HL-60/S4 (cell line): ENCODE measurements around the gene ZNF439.
"Not testable (repeated sequence)": the region's sequence is repeated elsewhere in the genome, so short reads cannot be mapped to it uniquely, and the experiment has no call there.

Experiments used
- in situ Hi-C: fragments of 300-500 bp; cut with MboI; formaldehyde crosslinking; loops from 2 replicates; pipeline ENCODE4 v1.14.3; 2022; ENCODE audit warnings: low sequenced_read_pairs

ZNF439 gene

DNA sequence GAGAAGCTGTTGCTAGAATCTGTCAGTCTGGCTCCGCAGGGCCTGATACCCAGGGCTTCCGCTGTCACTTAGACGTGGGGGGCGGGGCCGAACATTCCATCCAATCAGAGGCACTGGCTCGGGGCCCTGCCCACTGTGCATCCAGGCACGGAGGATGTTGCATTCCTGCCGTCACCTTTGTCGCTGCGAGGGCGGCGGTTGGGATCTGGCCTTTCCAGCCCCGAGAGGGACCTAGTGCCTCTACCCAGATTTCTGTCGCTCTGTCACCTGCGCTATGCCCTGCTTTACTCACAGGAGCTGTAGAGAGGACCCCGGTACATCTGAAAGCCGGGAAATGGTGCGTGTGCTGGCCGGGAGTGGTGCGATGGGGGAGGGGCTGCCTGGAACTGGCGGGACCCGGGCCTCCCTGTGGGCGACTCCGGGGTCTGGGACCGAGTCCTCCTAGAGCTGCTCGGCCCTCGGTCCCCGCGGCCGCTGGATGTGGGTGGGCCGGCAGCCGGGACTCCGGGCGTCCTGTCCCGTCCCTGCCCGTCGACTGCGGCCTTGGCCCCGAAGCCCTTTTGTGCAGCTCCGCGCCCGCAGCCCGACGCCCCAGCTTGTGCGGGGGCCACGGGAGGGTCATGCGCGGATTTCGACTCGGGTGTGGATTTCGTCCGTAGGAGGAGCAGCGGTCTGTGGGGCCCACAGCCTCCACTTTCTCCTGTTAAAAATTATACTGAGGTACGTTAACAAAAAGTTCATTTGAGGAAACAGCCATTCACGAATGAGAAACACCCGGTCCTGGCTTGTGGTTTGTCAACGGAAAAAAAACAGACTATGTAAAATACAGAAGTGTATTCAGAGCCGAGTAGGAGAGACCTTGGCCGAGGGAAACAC, at the start of gene ZNF439:
Gene ZNF439, plus strand, starts transcription at position 133 of the 876 bp plus-strand sequence. Its CDS starts 142 bp downstream, at position 275.
- in situ Hi-C loops, result no loop called here

DNA sequence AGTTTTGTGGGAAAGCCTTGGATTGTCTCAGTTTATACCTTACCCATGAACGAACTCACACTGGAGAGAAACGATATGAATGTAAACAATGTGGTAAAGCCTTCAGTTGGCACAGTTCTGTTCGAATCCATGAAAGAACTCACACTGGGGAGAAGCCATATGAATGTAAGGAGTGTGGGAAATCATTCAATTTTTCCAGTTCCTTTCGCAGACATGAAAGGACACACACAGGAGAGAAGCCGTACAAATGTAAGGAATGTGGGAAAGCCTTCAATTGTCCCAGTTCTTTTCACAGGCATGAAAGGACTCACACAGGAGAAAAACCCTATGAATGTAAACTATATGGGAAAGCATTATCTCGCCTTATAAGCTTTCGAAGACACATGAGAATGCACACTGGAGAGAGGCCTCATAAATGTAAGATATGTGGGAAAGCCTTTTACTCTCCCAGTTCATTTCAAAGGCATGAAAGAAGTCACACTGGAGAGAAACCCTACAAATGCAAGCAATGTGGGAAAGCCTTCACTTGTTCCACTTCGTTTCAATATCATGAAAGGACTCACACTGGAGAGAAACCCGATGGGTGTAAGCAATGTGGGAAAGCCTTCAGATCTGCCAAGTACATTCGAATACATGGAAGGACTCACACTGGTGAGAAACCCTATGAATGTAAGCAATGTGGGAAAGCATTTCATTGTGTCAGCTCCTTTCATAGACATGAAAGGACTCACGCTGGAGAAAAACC, 42.0 kb upstream of the ZNF439 start:
- in situ Hi-C loops, result no loop called here

DNA sequence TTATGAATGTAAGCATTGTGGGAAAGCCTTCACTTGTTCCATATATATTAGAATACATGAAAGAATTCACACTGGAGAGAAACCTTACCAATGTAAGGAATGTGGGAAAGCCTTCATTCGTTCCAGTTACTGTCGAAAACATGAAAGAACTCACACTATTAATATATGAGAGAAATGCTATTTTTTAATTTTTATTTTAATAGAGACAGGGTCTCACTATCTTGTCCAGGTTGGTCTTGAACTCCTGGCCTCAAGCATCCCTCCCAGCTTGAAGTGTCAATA, 41.5 kb upstream of the ZNF439 start:
- in situ Hi-C loops, result no loop called here

DNA sequence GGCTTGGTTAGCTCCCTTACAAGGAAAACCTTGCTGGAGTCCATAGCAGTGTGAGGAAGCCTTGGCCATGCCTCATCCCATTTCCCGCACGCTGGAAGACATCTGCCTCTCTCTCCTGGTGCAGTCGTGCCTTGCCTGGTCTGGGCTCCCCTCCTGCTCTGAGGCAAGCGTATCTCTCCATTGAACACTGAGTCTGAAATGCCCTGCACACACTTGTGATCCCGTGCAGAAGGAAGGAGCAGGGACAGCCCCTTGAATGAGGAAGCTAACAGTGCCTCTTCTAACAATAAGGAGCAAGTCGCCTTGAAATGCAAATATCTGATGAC, 34.9 kb upstream of the ZNF439 start:
- in situ Hi-C loops, result no loop called here

DNA sequence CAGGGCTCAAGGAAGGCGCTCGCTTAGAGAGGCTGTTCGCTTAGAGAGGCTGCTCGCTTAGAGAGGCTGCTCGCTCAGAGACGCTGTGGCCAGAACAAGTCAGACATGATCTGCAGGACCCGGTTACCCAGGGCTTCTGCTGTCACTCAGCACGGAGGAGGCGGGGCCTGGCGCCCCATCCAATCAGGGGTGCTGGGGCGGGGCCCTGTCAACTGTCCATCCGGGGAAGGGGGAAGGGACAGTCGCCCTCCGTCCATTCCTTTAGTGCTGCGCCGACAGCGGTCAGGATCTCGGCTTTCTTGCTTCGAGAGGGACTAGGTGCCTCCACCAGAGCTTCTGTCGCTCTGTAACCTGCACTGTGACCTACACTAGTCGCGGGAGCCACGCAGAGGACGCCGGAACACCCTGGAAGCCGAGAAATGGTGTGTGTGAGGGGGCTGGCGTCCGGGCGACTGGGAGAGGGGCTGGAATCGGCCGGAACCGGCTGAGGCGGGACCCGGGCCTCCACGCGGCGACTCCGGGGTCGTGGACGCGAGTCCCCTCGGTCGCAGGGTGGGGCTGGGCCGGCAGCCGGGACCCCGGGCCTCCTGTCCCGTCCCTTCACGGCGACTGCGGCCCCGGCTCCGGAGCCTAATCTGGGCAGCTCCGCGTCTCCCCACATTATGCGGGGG, 34.4 kb upstream of the ZNF439 start, which contains the start of gene ZNF440:
Gene ZNF440, plus strand, starts transcription at position 245 of the 671 bp plus-strand sequence. Its CDS starts 175 bp downstream, at position 420.
- in situ Hi-C loops, result no loop called here

DNA sequence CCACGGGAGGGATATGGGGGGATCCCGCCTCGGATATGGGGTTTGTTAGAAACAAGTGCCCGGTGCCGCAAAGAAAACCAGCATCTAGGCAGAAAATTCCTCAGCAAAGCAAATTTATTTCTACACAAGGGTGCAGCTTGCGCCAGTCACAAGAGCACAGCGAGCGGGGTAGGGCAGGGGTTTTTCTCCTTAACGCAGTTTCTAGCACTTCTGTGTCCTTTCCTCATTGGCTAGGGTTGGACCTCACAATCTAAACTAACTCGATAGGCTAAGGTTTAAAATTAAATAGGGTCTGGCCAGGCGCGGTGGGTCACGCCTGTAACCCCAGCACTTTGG, 33.9 kb upstream of the ZNF439 start:
- in situ Hi-C loops, result no loop called here

DNA sequence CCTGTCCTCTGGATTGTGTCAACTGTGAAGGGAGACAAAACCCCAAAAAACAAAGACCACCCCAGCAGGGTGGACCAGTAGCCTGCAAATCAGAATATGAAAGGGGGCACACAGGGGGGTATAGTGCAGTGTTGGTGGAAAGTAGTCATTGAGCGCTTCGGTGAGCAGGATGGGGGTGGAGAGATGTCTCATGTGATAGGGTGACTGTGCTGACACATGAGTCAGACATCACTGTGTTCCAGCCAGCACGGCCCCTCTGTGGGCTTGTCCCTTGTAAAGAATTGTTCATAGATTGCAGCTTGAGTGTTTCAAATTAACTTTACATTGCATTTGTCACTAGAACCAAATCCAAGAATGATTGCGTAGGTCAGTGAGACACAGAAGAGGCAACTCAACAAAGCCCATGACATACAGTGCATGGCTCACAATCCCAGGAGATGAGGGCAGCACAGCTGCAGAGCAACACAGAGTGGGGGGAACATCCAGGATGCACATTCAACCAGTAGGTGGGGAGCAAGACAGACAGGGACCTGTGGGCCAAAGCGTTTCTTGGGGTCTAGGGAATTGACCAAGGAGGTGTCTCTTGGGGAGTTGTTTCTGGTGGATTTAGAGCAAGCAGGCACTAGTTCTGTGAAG, 26.9 kb upstream of the ZNF439 start:
- in situ Hi-C loops, result no loop called here

DNA sequence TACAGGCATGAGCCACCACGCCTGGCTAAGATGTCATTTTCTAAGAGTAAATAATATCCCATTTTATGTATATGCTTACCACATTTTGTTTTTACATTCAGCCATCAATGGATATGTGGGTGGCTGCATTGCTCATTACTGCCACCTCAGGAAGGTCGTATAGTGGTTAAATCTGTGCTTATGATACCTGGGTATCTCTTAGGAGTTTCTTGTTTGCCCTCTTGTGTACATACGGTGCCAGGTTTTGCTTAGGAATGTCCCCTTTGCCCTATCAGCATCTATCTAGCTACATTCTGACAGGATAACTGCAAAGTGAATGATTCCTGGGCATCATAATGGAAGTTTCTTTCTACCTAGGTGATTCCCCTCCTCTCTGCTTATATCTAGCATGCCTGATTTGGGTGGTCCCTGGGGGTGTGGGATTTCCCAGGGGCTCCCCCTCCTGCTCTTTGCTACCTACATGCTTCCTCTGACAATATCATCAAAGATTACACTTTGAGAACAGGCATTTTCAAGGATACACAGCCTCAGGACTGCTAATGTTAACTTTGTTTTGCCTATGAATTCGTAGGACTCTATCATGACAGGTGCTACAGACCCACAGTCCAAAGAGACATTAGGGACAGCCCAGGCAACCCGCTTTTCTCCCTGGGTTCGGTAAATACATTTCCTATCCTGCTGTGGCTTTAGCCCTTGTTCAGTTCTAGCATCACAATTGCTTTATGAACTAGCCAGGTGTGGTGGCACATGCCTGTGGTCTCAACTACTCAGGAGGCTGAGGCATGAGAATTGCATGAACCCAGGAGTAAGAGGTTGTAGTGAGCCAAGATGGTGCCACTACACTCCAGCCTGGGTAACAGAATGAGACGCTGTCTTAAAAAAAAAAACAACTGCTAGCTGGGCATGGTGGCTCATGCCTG, 19.3 kb upstream of the ZNF439 start:
- in situ Hi-C loops, result not testable (repeated sequence)

DNA sequence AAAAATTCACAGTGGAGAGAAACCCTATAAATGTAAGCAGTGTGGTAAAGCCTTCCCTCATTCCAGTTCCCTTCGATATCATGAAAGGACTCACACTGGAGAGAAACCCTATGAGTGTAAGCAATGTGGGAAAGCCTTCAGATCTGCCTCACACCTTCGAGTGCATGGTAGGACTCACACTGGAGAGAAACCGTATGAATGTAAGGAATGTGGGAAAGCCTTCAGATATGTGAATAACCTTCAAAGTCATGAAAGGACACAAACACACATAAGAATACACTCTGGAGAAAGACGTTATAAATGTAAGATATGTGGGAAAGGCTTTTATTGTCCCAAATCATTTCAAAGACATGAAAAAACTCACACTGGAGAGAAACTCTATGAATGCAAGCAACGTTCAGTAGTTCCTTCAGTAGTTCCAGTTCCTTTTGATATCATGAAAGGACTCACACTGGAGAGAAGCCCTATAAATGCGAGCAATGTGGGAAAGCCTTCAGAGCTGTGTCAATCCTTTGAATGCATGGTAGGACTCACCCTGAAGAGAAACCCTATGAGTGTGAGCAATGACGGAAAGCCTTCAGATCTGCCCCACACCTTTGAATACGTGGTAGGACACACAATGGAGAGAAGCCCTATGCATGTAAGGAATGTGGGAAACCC, 16.1 kb upstream of the ZNF439 start:
- in situ Hi-C loops, result no loop called here

DNA sequence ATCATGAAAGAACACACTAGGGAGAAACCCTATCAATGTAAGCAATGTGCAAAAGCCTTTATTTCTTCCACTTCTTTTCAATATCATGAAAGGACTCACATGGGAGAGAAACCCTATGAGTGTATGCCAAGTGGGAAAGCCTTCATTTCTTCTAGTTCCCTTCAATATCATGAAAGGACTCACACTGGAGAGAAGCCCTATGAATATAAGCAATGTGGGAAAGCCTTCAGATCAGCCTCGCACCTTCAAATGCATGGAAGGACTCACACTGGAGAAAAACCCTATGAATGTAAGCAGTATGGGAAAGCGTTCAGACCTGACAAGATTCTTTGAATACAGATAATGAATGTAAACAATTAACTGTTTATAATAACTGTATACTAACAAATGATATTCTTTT, 15.0 kb upstream of the ZNF439 start:
- in situ Hi-C loops, result no loop called here

DNA sequence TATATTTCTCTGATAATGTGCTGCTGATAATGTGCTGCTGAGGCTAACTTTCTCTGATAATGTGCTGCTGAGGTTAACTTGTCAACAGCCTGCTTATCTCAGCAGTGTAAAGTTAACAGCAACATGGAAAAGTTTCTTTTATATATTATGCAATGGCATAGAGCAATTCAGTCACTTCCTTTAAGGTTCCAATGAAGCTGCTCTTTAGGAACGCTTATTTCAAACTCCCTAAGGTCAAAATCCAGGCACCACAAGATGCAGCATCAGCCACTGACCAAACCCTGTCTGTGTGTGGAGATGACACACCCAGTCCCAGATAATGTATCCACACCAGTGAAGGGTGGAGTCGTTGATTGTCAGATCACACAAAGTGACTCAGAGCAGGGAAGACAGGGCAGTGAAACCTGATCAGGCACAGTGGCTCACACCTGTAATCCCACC, 12.9 kb upstream of the ZNF439 start:
- in situ Hi-C loops, result not testable (repeated sequence)

DNA sequence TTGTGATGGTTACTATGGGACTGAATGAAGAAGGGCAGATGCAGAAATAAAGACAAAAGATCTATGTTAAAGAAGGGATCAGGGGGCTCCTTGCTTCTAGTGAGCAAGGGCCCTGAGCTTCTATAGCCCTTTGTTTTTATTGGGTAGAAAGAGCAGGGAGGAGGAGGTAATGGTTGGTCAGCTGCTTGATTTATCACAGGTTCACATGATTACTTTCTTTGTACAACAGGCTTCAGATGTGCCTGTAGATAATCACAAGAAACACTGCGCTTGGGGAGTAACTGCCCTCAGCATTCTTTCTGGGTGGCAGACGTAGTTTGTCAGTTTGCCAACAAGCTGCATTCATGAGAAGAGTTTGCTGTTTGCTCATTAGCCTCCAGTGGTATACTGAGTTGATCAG, 4.8 kb upstream of the ZNF439 start:
- in situ Hi-C loops, result no loop called here

DNA sequence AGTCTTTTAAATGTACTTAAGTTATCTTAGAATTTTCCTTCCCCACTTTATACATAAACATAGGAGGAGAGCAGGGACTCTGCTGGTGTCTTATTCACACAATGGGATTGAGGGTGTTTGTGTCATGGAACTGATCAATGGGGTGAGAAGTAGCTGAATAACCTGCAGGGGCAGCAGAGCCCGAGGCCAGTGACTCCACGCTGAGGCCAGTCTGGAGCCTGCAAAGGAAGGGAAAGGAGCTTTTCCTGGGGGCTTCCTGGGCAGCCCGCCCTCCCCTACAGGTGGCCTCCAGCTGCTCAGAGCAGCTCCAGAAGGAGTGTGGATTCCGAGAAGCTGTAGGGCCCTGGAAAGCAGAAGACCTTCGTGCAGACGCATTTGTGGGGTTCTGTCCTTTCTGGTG, 911 bp upstream of the ZNF439 start:
- in situ Hi-C loops, result not testable (repeated sequence)

DNA sequence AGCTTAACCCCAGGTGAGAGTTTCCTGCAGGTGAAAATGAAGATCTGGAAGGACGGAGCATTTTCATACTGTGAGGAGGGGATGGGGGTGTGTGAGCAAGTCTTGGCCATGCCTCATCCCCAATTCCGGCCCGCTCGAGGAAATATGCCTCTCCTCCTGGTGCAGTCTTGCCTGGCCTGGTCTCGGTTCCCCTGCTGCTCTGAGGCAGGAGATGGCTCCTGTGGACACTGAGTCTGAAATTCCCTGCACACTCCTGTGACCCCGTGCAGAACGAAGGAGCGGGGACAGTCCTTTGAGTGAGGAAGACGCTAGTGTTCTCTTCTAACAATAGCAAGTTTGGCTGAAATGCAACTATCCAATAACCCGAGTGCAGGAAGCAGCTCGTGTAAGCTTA, 329 bp upstream of the ZNF439 start:
- in situ Hi-C loops, result no loop called here

DNA sequence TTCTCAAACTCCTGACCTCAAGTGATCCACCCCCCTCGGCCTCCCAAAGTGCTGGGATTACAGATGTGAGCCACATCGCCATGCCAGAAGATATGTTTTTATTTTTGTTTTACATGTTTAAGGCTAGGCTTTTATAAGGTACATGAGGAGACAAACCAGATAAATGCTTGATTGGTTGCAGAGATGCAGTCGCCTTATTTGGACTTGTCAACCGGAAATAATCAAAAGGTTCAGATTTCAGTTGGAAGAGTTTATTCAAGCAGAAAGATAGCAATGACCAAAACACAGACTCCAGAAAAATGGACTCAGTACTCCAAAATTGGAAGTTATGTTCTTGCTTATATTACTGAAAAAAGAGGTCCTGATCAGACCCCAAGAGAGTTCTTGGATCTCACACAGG, 1.8 kb downstream of the ZNF439 start:
- in situ Hi-C loops, result not testable (repeated sequence)

DNA sequence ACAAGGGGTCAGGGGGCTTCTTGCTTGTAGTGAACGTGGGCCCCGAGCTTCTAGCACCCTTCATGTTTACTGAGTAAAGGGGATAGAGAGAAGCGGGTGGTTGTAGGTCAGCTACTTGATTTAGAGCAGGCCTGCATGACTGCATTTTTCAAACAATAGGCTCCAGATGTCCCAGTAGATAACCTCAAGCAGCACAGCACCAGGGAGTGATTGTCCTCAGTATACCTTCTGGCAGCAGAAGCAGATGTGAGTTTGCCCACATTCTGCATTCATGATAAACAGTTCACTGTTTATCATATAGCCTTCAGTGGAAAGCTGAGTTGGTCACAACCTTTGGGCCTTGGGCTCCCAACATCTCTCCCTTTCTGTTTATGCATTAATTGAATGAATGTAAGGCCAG, 4.8 kb downstream of the ZNF439 start:
- in situ Hi-C loops, result no loop called here

DNA sequence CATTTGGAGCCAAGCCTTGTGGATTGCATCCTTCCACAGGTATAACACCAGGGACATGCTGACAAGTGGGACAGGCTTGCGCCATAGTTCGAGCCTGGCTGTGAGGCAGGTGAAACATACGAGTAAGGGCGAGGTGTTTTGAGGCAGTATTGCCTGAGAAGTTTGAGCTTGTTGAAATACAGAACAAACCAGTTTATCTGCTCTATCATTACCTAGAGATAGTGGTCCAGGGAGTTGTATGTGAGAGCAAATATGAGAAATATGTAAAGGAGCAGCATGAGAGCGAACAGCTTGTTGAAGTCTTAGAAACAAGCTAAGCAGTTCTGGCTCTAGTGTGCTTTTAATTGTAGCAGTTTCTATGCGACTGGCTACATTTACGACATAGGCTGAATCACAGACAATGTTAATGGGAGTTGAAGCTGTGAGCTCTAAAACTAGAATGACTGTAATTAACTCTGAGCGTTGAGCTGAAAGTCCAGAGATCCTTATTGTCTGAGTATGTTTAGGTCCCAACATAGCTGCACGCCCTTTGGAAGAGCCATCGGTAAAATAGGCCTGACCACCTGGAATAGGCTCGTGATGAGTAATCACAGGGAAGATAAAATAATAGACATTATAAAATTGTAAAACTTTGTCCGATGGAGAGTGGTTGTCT, 8.2 kb downstream of the ZNF439 start:
- in situ Hi-C loops, result no loop called here

DNA sequence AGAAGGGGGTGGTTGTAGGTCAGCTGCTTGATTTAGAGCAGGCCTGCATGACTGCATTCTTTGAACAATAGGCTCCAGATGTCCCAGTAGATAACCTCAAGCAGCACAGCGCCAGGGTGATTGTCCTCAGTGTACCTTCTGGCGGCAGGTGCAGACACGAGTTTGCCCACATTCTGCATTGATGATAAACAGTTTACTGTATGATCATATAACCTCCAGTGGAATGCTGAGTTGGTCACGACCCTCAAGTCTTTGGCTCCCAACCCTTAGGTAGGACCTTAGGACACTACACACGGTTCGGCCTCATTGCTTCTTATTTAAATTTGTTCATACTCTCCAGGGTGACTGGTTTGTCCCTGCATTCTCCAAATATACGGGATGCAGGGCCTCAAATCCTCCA, 12.2 kb downstream of the ZNF439 start:
- in situ Hi-C loops, result no loop called here

DNA sequence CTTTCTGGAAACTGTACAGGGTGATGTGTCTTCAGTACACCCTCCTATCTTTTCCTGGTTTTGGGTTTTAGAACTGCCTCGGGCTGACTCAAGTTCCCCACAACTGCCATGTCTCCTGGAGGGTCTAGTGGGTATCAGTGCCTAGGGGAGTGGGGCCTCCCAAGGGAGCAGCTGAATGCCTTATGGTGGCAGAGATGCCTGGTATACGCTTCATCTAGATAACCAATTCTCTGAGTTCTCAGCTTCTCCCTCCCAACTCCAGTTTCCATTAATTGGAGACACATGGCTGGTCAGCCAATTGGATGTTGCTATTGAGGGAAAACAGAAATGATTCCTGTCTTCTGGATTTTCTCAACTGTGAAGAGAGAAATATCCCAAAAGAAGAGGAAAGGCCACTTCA, 12.8 kb downstream of the ZNF439 start:
- in situ Hi-C loops, result no loop called here
